NCI-H2196 (cell line): Measurements from ENCODE around the gene ZNF423.

ENCODE experiments used
- DNase-seq: peaks from one replicate; lab custom pipeline; 2025; ENCODE audit not compliant: unreplicated experiment; lab: John Stamatoyannopoulos, UW

ZNF423 gene

DNA sequence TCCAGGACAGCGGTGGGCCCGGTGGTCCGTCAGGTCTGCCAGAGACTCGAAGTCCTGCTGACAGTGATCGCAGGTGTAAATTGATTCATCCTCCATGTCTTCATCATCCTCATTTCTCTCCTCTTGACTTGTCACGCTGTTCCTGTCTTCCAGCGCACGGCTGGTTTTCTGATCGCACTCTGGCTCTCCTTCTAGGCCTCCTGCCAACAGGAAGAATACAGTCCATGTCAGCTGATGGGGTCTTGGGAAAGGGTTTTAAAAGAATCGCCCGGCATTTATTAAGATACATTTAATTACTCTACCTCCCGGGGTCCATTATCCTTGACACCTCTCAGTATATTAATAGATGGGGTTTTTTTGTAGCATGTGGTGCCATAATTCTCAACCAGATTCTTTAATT is 125.1 kb downstream of the ZNF423 start:
- no peak for DNase-seq

DNA sequence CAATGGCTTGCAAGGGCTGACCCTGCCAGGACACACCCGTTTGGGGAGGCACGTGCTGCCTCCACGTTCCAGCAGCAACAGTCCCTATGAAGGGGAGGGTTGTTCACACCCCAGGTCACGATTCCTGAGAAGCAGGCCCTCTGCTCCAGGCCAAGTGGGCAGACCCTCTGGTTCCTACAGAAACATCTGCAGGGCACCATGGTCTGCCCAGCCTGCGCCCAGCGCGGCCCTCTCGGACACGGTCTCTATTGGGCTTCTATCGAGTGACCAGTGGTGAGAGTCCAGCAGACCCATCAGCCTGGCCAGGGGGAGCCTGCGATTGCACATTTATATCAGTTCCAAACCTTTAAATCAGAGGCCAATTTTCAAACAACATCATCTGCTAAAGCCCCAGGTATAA is 128.3 kb downstream of the ZNF423 start:
- DNase-seq = no peak

DNA sequence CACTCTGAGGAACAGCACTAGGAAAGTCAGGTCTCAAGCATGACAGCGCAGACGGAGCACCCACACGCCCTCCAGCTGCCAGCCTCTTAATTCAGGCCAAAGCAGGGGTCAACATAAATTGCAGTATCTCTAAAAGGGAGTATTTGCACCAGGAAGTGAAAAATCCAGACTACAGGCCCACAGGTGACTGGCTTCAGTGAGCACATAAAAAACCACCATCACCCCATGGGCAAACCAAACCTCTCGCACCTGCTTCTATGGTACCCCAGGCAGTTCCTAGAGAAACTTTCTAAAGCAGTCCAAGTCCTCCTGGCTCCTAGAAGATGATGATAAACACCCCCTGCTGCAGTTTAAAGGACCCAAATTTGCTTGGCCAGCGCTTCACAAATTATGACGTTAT is 129.8 kb downstream of the ZNF423 start:
- DNase-seq = no peak

GRCh38 chr16:49725651-49726050 is 130.3 kb downstream of the ZNF423 start:
- DNase-seq = no peak

- DNase-seq = no peak
Measured at GRCh38 chr16:49724774-49725173, 131.1 kb downstream of the ZNF423 start.

DNA sequence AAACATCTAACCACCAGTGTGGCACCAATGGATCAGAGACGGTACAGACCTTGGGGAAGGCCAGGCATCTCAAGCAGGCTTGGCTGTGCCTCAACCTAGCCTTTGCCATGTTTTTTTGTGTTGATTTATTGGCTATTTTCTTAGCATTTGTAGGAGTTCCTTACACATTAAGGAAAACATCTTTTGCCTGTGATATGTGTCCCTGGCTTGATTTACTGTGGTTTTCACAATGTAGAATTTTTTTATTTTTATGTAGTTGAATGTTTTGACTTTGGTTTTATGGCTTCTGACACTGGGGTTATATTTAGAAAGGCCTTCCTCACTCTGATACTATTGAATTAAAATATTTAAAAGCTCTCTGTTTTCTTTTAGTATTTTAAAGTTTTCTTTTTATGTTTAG is 132.6 kb downstream of the ZNF423 start:
- no peak for DNase-seq

- no peak for DNase-seq
Measured at GRCh38 chr16:49720225-49720624, 135.7 kb downstream of the ZNF423 start.

- no peak for DNase-seq
Measured at GRCh38 chr16:49717689-49718088, 138.2 kb downstream of the ZNF423 start.

- no peak for DNase-seq
Measured at GRCh38 chr16:49716339-49716934, 139.5 kb downstream of the ZNF423 start.

- no peak for DNase-seq
Measured at GRCh38 chr16:49713770-49714169, 142.1 kb downstream of the ZNF423 start.

GRCh38 chr16:49712542-49712941 is 143.4 kb downstream of the ZNF423 start:
- DNase-seq = no peak

- DNase-seq = no peak
Measured at GRCh38 chr16:49712106-49712505, 143.8 kb downstream of the ZNF423 start.

GRCh38 chr16:49709057-49709456 is 146.9 kb downstream of the ZNF423 start:
- no peak for DNase-seq

DNA sequence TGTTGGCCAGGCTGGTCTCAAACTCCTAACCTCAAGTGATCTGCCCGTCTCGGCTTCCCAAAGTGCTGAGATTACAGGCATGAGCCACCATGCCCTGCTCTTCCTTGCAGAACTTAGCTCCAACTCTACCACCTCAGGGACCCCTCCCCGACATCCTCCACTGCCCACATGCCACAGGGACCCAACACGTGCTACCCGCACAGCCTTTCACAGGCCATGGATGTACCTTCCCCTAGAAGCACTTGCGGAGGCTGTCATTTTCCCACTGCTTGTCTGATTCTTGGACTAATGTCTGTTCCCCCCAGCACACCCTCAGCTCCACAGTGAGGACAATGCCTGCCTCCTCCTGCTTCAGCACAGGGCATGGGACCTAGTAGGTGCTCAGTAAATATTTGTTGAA is 147.4 kb downstream of the ZNF423 start:
- no peak for DNase-seq

- DNase-seq = no peak
Measured at GRCh38 chr16:49706620-49707355, 149.1 kb downstream of the ZNF423 start.

- no peak for DNase-seq
Measured at GRCh38 chr16:49704586-49705155, 151.2 kb downstream of the ZNF423 start.

DNA sequence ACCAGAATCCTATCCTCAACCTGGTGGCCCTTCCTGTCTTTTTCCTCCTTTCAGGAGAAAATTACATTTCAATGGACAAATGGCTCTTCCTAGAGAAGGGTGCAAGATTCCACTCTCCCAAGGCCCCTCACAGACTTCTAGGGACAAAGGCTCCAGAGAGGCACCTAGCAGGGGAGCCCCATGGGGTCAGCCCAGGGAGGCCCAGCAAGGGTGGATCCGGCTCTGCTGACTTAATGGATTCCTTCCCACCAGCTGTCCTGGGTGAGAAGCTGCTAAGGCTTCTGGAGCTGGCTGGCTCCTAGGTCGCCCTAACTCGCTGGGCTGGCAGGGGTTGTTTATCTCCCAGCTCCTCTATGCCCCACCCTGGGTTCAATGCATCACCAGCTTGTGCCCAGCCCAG is 152.4 kb downstream of the ZNF423 start:
- DNase-seq = no peak

- no peak for DNase-seq
Measured at GRCh38 chr16:49701789-49702494, 154.0 kb downstream of the ZNF423 start.

DNA sequence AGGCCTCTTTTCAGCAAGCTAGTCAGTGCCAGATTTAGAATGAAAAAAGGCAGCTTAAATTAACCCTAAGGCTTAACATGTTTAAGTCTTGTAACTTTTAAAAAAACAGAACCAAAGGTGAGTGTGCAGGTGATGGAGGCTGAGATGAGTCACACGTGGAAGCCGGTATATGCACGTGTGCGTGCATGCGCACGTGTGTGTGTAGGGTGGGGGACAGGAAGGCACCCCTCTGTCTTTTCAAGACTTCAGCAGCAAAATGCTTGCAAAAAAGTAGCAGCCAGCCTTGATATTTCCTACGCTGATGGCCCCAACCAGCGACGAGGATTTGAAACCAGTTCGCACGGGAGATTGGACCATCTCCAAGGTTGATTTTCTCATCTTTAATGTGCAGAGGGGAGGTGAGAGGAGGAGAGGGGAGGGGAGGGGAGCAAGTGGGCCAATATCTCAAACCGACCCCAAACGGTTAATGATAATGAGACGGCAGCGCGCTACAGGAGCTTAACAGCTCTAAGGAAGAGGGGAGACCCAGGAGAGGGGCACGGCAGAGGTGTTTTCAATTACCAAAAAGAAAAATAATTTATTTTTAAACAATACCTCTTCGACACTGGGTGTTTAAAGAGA is 154.7 kb downstream of the ZNF423 start:
- DNase-seq = no peak

- DNase-seq = no peak
Measured at GRCh38 chr16:49700251-49701064, 155.5 kb downstream of the ZNF423 start.

GRCh38 chr16:49699841-49700175 is 156.1 kb downstream of the ZNF423 start:
- no peak for DNase-seq
